ENCODE data around the gene ZDHHC8.
A peak's percentile ranks its signal among the peaks of the same experiment; 100 is the strongest.

Gene ZDHHC8

DNA sequence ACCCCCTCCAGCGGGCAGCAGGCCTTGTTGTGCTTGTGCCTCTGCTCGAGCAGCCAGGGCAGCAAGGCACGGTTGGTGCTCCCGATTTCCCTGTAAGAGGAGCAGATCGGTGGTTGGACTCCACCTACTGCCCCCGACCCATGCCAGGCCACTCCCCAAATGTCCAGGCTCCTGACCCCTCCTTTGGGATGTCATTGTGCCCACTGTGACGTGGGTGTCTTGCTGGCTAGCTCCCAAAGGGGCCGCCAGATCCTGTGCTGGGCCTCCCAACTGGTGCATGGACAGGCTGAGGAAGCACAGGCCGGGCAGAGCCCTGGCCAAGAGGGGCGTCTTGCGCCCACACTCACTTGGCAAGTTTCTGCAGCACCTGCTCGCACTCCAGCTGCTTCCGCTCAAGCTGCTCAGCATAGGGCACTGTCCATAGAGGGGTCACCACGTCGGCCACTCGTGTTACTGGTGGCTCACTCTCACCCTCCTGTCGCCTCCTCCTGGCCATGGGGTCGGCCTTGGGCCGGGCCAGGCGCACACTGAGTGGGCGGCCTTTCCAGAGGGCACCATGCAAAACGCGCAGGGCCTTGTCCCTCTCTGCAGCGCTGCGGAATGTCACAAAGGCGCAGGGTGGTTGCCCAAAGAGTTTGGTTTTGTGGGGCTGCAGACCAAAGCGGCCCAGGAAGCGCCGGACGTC is 15.8 kb upstream of the ZDHHC8 start, which contains the start of gene RANBP1:
Gene RANBP1, plus strand, starts transcription at position 414 of the 685 bp plus-strand sequence. Its CDS starts 81 bp downstream, at position 495.
- DNase-seq, result no peak

DNA sequence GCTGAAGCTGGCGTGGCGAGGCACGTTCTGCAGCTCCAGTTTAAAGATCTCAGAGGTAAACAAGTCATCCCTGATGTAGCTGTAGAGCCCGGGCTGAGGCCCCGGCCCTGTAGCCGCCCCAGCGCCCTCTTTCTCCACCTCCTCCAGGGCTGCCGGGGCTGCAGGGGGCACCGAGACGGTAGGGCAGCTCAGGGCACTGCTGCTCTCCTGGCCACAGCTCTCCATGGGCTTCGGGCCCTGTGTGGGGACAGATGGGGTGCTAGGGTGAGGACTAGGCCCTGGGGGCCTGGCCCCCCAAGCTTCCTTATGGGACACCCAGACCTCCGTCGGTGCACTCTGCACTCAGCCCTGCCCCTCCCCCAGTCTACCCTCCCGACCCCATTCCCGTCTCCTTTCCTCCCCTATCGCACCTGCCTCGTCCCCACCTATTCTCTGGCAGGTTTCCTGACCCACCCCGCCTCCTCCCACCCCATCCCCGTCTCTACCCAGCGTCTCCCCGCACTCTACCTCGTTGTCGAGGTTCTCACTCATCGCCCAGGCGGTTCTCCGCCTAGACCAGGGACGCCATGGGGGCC is 15.1 kb upstream of the ZDHHC8 start:
- DNase-seq, result no peak

DNA sequence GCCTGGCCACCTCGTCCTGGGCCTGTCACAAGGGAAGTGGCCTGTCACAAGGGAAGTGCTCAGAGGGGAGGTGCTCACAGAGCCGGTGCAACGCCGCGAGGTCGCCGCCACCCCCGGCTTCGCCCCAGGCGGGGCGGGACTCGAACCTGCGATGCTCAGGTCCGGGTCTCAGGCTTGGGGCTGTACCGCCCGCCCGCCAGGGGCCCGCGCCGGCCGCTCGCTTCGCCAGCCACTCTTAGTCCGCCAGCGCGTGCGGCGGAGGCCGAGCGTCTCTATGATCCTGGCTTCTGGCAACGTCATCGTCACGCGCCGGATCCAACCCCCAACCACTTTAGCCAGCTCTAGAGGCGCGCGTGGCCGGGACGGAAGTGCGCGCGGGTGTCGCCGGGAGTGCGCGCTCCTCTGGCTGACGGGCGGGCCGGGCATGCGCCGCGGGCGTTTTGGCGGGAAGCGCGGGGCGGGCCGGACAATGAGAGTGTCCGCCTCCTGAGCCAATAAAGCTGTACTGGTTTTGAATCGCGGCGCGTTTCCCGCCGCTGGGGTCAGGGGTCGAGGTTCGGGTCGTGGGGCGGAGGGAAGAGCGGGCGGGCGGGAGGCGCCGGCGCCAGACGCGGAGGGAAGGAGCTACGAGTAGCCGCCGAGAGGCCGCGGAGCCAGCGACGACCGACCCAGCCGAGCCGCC is 14.5 kb upstream of the ZDHHC8 start, which contains the start of gene TRMT2A:
Gene TRMT2A, minus strand, starts transcription at position 276 of the 682 bp plus-strand sequence. CDS start 320 bp downstream, outside the sequence.
- peak; percentile 85 for DNase-seq

DNA sequence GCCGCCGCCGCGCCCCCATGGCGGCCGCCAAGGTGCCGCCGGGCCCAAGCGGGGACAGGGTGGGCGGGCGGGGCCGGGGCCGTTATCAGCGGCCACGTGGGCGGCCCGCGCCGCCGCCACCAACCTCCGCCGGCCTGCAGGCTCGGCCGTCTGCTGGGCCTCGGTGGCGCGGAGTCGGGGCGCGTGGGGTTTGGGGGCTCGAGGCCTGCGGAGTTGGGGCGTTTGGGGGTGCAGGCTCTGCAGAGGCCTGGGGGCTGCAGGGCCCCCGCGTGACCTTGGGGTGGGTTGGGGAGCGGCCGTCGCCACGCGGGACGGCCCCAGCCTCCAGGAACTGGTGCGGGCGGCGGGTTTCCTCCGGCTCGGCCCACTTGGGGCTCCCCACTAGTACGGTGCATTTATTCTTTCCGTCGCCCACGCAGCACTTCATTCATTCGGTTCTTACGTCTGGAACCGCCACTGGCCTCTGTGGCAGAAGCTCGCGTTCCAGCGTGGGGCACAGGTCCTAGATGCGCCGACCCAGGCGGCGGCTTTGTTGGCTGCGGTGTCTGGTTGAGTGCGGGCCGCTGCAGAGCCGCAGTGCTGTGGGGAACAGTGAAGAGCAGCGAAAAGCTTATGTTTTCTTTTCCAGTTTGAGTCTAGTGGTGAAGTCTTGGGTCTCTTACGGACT is 13.8 kb upstream of the ZDHHC8 start:
- DNase-seq, result no peak

DNA sequence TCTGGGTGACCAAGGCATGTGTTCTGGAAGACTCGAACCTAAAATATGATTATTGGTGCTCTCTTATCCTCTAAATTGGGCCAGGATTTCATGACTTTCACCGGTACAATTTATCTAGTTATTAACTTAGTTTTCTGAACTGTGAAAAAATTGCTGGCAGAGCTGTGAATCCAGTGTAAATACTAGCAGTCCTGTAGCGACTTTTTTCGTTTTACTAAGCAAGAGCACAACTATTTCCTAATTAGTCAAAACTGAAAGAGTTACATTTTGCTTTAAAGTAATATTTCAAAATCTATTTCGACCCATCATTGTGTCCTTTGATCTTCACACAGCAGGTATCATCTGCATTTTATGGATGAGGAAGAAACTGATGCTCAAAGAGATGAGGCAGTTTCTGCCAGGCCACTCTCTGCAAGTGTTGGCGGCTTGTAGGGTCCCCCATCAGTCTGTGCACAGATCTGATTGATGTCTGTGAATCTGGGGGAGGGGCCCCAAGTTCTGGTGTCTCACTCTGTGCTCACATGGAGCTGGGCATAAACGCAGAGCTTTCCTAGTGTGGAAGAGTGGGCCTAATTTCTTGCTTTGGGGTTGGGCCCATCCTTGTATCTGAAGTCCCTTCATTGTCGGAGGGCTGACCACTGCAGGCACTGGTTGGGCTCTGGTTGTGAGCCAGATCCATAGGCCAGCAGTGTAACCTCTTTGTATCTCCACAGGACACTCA is 13.1 kb upstream of the ZDHHC8 start:
- DNase-seq, result no peak

GRCh38 chr22:20121856-20122415 is 9.7 kb upstream of the ZDHHC8 start:
- no peak for DNase-seq

DNA sequence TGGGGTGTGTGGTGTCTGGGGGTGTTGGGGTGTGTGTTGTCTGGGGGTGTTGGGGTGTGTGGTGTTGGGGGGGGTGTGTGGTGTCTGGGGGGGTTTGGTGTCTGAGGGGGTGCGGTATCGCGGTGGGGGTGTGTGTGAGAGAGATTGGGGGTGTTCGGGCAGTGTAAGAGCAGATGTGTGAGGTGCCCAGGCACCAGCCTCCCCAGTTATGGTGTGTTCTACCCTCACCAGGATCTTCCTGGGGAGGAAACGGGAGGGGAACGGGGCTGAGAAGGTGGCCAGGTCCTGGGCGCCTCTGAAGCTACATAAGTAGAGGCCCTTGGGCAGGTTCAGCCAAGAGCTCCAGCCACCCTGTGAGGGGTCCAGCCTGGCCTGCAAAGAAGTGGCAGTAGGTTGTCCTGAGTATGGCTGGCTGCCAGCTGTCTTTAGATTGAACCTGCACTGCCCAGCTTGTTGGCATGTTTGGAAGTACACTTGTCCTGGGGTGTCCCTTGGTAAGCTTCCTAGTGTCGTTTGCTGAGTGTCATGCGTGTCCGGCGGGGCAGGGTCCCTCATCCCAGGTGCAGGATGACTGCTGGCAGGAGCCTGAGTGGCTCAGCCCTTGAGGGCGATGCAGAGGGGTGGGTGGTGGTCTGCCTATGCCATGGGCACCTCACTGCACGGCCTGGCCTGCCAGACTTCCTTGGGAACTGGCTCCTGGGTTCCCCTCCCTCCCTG is 8.1 kb upstream of the ZDHHC8 start:
- DNase-seq, result no peak

DNA sequence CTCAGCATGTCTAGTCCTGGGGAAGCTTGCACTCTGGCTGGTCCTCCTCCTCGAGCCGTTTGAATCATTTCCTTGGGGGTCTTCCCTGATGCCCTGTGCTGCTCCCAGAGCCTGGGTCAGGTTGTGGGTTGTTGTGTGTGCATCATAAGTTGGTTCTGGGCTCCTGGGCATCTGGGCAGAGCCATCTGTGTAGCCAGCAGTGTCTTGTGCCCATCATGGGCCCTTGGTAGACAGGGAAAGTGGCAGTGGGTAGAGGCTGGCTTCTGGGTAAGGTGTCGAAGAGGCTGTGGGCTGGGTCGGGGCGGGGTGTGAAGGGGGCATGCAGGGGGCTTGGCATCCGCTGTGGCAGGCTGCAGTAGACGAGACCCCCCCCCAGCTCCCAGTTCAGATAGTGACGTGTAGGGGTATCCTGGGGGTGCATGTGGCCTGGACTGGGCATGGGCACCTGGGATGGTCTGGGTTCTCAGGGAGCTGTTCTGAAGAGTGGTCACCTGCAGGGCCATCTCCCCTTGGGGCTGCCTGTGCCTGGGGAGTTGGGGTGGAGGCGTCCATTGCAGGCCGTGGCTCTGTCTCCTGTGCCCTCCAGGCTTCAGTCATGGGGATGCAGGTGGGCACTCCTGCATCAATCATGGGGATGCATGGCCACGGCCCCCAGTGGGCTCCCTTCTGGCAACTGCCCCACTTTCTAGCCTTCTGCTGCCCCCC is 7.4 kb upstream of the ZDHHC8 start:
- no peak for DNase-seq

- DNase-seq, result no peak
Measured at GRCh38 chr22:20125201-20126174, 6.1 kb upstream of the ZDHHC8 start.

DNA sequence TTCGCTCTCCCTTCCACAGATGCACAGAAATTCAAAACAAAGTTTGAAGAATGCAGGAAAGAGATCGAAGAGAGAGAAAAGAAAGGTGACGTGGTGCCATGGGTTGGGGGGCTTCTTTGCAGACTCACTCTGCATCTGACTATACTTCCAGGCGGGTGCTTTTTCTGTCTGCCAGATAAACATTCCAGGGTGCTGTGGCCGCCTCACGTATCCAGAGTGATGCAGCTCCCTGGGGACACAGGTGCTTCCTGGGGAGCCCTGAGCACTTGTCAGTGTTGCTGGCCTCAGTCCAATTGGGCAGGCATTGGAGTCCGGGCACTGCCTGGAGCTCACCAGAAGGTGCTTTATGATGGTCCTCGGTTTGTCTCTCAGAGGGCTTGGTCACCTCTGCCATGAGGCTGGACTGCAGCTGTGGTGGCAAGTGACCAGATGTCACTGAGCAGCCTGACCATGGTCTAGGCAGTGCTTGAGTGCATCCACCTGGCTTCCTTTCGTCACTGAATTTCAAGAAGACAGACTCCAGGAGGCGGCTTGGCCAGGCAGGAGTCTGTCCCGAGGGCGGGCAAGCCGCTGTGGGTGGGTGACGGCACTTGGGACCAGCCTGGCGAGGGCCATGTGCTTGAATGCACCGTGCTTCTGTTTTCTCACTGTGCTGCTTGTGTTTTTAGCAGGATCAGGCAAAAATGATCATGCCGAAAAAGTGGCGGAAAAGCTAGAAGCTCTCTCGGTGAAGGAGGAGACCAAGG is 5.1 kb upstream of the ZDHHC8 start:
- no peak for DNase-seq

- no peak for DNase-seq
Measured at GRCh38 chr22:20127318-20127868, 4.2 kb upstream of the ZDHHC8 start.

DNA sequence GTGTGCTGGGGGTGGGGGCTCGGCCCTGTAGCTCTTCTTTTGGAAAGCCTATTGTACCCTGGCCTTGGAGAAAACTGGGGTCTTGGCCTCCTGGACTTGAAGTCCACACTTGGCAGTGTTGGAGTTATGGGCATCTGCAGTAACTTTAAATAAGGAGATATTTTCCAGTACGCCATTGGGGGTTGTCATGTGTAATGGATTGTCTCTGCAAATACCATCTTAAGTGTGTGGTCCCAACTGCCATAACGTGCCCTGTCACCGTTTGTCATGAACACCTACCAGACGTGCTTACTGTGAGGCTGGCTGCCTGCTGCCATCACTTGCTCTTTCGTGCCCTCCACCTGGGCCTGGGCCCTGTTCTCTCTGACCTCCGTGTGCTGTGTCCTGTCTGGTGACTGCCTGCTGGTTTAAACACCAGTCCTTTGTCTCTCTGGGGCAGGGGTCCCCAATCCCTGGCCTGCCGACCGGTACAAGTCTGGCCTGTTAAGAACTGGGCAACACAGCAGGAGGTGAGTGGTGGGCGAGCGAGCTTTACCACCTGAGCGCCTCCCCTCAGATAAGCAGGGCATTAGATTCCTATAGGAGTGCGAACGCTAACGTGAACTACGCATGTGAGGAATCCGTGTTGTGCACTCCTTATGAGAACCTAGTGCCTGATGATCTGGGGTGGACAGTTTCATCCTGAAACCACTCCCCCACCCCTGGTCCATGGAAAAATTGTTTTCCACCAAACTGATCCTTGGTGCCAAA is 3.6 kb upstream of the ZDHHC8 start:
- DNase-seq, result no peak

- no peak for DNase-seq
Measured at GRCh38 chr22:20128619-20128901, 3.0 kb upstream of the ZDHHC8 start.

GRCh38 chr22:20128902-20129746 is 2.5 kb upstream of the ZDHHC8 start:
- DNase-seq, result no peak

DNA sequence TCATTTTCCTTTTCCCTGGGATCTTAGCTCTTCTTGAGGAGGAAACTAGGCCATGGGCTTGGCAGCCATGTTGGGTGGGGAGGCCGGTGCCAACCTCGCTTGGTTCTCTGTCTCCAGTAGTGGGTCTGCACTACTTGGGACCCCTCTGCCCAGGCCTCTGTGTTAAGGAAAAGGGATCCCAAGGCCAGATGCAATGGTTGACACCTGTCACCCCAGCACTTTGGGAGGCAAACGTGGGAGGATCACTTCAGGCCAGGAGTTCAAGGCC is 1.9 kb upstream of the ZDHHC8 start:
- no peak for DNase-seq

DNA sequence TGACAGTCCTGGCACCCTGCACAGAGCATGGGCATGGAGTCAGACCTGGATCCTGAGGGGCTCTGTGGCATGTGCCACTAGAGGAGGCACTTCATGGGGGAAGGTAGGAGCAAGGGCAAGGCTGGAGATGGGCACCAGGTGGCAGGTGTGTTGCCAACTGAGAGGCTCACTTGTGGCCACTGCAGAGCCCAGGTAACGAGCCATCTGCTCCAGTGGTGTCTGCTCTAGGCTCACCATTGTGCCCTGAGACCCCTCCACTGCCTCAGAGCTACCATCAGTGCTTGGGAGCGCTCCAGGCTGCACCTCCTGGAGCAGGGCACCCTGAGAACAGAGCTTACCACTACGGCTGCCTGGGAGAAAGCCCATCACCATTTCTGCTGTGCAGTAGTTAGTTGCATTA is 1.3 kb upstream of the ZDHHC8 start:
- no peak for DNase-seq

- peak; percentile 47 for DNase-seq
Measured at GRCh38 chr22:20130731-20131596, 640 bp upstream of the ZDHHC8 start.
